ENCODE data around the gene CNGA2.

DNA sequence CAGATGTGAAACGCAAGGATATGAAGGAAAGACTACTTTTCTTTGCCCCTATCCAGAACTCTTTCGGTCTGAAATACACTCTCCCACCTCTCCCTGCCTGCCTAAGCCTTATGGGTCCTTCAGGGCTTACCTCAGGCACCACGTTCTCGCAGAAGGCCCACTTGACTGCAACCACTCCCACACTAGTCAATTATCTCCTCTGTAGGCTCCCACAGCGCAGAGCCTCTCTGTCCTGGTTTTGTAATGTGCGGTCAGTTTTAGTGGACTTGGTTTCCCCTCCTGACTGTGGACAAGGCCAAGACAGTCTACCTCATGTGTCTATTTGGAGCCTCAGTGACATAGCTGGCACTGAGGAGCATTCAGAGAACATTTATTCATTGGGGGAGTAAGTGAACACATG lies 11.1 kb downstream of the CNGA2 start:
- TF ChIP-seq POLR2A (IDR thresholded peaks at IDR 0.05; ENCODE audit: low read length) (no peak), GATA1 (IDR thresholded peaks at IDR 0.05; ENCODE audit: low read depth, low read length) (no peak)

Measured in erythroblast (primary cell).